ENCODE data around the gene APH1B. TPM values are rescaled to one million over a fixed set of nuclear protein-coding genes. Genes with fewer than 3 reads are reported as not detected.
"Not testable (repeated sequence)": the region's sequence is repeated elsewhere in the genome, so short reads cannot be mapped to it uniquely, and the experiment has no call there.

The APH1B gene
- total RNA-seq, 2 experiments from 2014 or later: 9.3 to 9.4 TPM

DNA sequence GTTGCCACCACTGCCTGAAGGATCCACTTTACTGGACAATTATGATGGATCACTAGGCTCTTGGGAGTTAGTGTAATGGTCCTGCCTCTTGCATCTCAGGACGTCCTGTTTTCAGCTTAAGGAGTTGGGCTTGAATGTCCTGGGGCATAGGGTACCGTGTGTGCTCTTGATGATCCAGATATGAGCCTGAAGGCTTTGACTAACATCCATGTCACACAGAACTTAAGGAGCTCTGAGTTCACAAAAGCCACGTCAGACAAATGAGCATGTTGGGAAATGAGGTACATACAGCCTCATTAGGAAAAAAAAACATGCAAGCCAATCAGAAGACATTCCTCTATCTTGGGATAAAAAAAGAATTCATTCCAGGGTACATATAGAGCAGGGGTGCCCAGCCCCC lies 63.5 kb downstream of the APH1B start:
- no peak for DNase-seq
- Mint-ChIP-seq H3K27me3 (no peaks in the 10 kb centered on the region), H3K36me3 (no peaks in the 10 kb centered on the region), H3K9me3 (no peaks in the 10 kb centered on the region), H3K27ac (no peak overlapping the region), H3K4me1 (peaks cover 2% of the 10 kb centered on the region), H3K4me3 (no peak overlapping the region)

DNA sequence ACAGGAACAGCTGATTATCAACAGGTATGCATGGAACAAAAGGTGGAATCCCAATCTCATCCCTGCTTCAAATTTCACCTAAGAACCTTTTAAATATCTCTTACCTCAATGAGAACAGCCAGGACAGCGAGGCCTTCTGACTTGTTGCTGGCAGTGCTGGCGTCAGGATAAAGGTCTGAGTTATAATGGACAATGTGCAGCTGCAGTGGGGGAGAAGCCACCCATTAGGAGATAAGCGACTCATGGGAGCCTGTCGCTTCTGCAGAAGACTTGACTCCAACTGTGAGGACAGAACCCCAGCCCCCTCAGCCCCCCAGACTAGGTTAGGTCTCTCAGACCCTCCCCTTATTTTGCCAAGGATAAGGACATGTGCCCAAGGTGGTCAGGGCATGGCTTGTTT lies 64.5 kb downstream of the APH1B start:
- no peak for DNase-seq
- Mint-ChIP-seq H3K9me3 (no peaks in the 10 kb centered on the region), H3K4me1 (peaks cover 2% of the 10 kb centered on the region), H3K27me3 (no peaks in the 10 kb centered on the region), H3K27ac (no peak overlapping the region), H3K4me3 (no peak overlapping the region), H3K36me3 (no peaks in the 10 kb centered on the region)

DNA sequence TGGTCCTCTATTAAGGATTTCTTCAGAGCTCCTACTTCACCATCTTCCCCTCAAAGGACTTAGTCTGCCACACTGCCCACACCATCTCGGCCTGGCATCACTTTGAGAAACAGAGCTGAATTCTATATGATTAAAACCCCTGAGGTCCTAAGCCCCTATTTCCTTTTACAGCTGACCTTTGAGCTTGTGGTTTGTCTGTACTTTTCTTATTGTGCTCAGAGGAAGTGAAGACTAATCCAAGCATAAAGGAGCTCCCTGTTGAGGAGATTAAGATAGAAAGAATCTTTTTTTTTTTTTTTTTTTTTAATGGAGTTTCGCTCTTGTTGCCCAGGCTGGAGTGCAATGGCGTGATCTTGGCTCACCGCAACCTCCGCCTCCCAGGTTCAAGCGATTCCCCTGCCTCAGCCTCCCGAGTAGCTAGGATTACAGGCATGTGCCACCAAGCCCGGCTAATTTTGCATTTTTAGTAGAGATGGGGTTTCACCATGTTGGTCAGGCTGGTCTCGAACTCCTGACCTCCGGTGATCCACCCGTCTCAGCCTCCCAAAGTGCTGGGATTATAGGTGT lies 65.7 kb downstream of the APH1B start:
- not testable (repeated sequence) for H3K27me3 Mint-ChIP-seq, H3K4me3 Mint-ChIP-seq, H3K9me3 Mint-ChIP-seq, H3K4me1 Mint-ChIP-seq, H3K36me3 Mint-ChIP-seq, DNase-seq, H3K27ac Mint-ChIP-seq

DNA sequence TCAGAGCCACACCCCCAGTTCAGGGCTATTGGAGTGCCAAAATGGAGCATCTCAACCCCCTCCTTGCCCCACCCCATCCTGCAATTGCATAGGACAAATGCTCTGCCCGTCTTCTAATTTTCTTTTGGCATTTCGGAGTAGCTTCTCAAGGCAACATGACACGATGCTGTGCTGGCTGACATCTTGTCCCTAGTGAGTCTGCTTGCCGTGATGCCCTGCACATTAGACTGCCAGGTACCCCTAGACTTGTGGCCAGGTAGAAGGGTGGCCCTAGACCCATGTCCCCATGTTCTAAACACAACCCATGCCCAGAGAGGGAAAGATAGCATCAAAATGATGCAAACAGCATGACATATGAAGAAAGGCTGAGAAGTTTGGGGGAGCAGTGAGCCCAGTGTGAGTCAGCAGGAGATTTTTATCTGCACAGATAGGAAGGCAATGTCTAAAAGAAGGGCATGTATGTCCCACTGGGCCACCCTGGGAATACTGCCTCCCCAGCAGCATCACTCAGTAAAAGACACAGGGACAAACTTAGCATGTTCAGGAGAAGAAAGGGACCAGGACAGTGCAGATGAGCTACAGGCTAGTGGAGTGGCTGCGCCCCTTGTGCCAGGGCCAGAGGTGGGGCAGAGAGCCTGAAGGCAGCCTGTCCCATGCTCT lies 67.5 kb downstream of the APH1B start:
- H3K27ac Mint-ChIP-seq: no peak overlapping the region
- H3K36me3 Mint-ChIP-seq: no peaks in the 10 kb centered on the region
- DNase-seq: no peak
- H3K9me3 Mint-ChIP-seq: no peaks in the 10 kb centered on the region
- no peak overlapping the region for H3K4me3 Mint-ChIP-seq
- H3K4me1 Mint-ChIP-seq: peaks cover 2% of the 10 kb centered on the region
- H3K27me3 Mint-ChIP-seq: no peaks in the 10 kb centered on the region

DNA sequence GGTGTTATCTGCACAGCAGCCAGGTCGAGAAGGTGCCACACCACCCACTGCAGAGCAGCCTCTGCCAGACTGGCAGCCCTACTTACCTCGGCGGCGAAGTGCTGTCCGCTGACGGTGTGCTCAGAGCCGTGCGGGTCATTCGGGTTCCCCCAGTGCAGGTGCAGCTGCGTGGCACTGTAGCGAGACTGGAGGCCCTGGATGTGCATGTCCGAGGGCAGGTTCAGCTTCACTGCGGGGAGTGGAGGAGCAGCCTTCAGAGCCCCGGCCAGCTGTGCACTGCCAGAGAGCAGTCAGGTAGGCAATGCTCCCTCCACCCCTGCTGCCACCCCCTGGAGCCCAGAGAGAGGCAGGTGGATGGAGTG lies 68.0 kb downstream of the APH1B start:
- H3K36me3 Mint-ChIP-seq: no peaks in the 10 kb centered on the region
- no peak for DNase-seq
- no peak overlapping the region for H3K4me3 Mint-ChIP-seq
- no peaks in the 10 kb centered on the region for H3K27me3 Mint-ChIP-seq
- H3K27ac Mint-ChIP-seq: no peak overlapping the region
- H3K9me3 Mint-ChIP-seq: no peaks in the 10 kb centered on the region
- peaks cover 2% of the 10 kb centered on the region for H3K4me1 Mint-ChIP-seq

DNA sequence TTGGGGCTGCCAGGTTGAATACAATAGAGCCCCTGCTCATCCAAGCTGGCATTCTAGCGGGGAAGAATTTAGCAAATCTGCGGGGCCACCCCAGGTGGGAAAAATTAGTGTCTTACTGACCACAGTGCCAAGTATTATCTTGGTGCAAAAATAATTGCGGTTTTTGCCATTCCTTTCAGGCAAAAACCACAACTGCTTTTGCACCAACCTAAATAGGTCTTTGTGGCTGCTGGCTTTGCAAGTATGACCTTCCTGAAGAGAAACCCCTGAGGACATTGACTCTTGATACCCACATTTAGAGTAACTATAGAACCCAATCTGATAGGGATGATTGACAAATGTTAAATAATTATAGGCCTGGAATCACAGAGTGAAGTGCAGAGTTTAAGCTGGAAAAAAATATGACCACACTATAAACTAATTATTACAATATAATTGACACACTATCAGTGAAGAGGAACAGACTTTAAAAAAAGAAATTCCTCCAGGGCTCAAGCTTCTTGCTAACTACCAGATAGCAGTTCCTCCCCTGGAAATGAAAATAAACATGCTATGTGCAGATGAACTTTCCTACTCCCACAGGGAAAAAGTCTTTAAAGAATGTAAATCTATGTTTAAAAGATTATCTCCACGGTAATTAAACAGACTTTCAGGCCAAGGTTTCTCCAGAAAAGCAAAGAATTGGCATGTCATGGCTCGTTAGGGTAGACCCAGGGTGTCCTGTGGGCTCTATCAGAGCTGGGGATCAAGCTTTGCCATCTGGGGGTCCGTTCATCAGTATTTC lies 69.9 kb downstream of the APH1B start:
- Mint-ChIP-seq H3K9me3 (no peaks in the 10 kb centered on the region), H3K4me1 (peaks cover 2% of the 10 kb centered on the region), H3K27ac (no peak overlapping the region), H3K27me3 (no peaks in the 10 kb centered on the region), H3K4me3 (no peak overlapping the region), H3K36me3 (no peaks in the 10 kb centered on the region)
- DNase-seq: no peak

DNA sequence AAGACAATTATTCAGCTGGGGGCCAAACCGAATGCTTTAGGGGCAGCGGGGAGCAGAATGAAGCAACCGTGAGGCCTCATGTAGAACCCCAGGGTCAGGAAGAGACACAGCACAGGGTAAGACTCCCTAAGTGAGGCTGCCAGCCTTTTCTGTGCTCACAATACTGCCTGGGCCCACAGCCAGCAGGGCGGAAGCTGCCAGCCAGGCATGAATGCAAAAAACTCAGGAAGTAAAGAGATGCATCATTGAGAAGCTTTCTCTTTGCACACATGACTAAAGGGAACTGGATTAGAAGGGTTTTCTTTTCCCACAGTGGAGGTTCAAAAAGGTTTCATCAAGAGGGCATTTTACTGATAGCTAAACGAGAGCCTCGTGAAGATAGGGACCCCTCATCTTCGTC lies 71.0 kb downstream of the APH1B start:
- Mint-ChIP-seq H3K36me3 (no peaks in the 10 kb centered on the region), H3K27me3 (no peaks in the 10 kb centered on the region), H3K9me3 (no peaks in the 10 kb centered on the region), H3K4me1 (no peaks in the 10 kb centered on the region), H3K27ac (no peak overlapping the region), H3K4me3 (no peak overlapping the region)
- DNase-seq: no peak

DNA sequence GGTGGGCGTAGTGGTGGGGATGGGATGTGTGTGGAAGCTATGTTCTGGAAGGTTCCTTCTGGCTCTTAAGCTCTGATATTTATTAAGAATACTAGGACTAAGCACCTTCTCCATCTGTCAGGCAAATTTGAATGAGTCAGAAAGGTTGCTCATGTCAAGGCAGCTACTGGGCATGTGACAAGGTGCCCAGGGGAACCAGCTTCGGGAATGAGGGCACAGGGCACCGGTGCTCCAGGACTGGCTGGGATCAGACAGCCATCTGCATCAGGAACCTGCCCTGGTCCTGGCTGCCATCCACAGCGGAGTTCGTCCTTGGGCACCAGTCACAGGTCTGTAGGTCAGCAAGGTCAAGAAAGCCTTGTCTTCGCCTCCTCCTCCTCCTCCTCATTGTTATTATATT lies 71.8 kb downstream of the APH1B start:
- DNase-seq: no peak
- Mint-ChIP-seq H3K4me3 (no peak overlapping the region), H3K27ac (no peak overlapping the region), H3K36me3 (no peaks in the 10 kb centered on the region), H3K9me3 (no peaks in the 10 kb centered on the region), H3K4me1 (no peaks in the 10 kb centered on the region), H3K27me3 (no peaks in the 10 kb centered on the region)

DNA sequence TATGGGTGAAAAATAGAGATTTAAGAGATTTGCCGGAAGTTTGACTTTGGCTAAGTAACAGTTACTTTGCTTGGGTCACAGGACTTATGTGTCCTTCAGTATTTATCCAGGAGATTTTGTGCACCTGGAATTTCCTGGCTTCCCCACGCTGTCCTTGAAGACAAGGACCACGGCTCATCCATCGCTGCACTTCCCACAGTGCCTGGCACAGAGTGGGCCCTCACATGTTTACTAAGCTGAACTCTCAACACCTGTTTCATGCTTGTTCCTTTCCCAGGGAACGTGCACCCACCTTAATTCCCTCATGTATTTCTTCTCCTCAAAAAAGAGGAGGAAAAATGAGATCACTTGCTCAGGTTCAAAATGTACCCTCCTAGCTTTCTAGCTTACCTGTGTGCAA lies 72.2 kb downstream of the APH1B start:
- Mint-ChIP-seq H3K4me1 (no peaks in the 10 kb centered on the region), H3K36me3 (no peaks in the 10 kb centered on the region), H3K27ac (no peak overlapping the region), H3K4me3 (no peak overlapping the region), H3K27me3 (no peaks in the 10 kb centered on the region), H3K9me3 (no peaks in the 10 kb centered on the region)
- DNase-seq: no peak

DNA sequence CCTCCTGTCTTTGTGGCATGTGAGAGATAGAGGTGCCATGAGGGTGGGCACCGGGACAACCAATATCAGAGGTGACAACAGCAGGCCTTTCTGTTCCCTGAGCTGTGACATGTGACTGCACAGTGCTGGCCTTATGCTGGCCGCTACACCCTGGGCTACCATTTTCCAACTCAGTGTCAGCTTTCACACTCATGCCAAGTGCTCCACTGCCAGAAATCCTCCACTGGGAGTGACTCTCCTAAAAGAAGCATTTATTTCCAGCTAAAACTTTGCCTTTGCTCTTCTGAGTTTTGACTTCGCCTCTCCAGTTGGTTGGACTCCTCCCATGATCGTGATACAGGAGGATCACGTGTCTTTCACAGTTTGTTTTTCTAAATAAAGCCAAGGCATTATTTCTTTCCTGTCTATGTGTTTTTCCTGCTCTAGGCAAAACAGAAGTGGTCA lies 72.8 kb downstream of the APH1B start:
- H3K9me3 Mint-ChIP-seq: no peaks in the 10 kb centered on the region
- no peak overlapping the region for H3K27ac Mint-ChIP-seq
- DNase-seq: no peak
- H3K4me3 Mint-ChIP-seq: no peak overlapping the region
- H3K27me3 Mint-ChIP-seq: no peaks in the 10 kb centered on the region
- H3K4me1 Mint-ChIP-seq: no peaks in the 10 kb centered on the region
- no peaks in the 10 kb centered on the region for H3K36me3 Mint-ChIP-seq

DNA sequence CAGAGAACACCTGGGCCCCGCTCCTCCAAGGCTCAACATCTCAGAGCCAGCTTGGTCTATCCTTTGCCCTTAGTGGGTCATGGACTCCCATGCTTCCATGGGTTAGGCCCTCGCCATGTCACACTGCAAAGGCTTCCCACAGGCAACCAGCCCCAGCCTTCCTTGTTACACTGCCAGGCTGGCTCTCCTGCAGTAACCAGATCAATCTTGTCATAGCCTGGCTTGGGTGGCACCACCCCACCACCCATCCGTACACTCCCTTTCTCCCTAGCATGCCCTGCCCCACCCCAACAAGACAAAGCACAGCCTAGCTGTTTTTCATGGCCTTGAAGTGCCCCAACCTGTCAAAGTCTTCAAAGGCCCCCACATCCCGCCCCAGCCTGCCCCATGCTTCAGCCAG lies 73.8 kb downstream of the APH1B start:
- no peak for DNase-seq
- Mint-ChIP-seq H3K27me3 (no peaks in the 10 kb centered on the region), H3K27ac (no peak overlapping the region)

DNA sequence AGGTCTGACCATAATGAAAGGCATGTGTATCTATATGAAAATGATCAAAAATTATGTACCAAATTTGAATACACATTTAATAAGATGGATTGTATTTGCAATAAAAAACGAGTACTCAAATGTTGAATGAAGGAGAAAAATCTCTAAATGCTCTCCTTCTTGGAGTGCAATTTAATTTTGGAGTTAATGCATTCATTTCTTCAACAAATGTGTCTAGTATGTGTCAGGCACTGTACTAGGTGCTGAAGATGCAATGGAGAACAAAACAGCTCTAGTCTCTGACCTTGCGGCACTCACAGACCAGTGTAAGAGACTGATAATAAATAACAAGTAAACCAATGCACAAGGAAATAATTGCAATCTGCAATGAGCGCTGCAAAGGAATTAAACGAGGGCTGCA lies 75.4 kb downstream of the APH1B start:
- no peaks in the 10 kb centered on the region for H3K36me3 Mint-ChIP-seq
- no peaks in the 10 kb centered on the region for H3K27me3 Mint-ChIP-seq
- H3K27ac Mint-ChIP-seq: no peak overlapping the region
- DNase-seq: no peak
- H3K4me3 Mint-ChIP-seq: no peak overlapping the region
- no peaks in the 10 kb centered on the region for H3K4me1 Mint-ChIP-seq
- no peaks in the 10 kb centered on the region for H3K9me3 Mint-ChIP-seq

More for the DNA sequence above, 73.8 kb downstream of the APH1B start:
- Mint-ChIP-seq H3K36me3 (no peaks in the 10 kb centered on the region), H3K4me1 (no peaks in the 10 kb centered on the region), H3K9me3 (no peaks in the 10 kb centered on the region), H3K4me3 (no peak overlapping the region)

DNA sequence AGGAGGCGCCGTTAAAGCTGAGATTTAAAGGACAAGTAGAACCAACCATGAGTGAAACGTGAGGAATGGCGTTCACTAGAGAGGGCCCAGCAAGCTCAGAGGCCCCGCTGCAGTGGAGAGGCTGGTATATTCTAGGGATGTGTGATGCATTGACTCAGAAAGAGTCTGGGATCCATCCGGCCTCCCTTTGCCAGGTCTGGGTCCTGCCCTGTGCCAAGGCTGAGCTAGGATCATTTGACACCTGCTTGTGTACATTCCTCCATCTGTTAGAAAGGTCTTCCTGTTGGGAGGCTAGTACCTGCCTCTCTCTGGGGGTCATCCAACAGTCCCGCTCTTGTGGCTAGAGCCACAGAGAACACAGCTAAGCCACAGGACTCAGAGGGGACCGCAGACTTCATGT lies 75.9 kb downstream of the APH1B start:
- Mint-ChIP-seq H3K27me3 (no peaks in the 10 kb centered on the region), H3K4me3 (no peak overlapping the region), H3K36me3 (no peaks in the 10 kb centered on the region), H3K4me1 (no peaks in the 10 kb centered on the region), H3K27ac (no peak overlapping the region), H3K9me3 (no peaks in the 10 kb centered on the region)
- no peak for DNase-seq

DNA sequence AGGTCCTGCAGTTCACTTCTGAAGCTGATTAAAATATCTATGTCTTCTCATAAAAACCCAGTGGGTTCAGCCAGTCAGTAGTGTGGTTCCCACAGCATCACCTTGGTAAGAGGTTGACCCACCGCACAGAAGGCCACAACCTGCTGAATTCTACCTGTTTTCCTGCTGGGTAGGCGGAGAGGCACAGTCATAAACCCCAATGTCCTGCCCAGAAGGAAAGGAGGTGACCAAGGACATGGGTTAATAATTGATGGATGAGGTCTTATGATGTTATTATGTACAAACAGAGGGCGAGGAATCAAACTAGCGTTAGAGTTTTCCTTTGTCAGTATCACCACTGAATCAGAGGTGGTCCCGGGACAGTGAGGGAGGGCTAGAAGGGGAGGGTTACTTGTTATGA lies 76.5 kb downstream of the APH1B start:
- H3K4me1 Mint-ChIP-seq: no peaks in the 10 kb centered on the region
- no peak for DNase-seq
- H3K27ac Mint-ChIP-seq: no peak overlapping the region
- no peaks in the 10 kb centered on the region for H3K36me3 Mint-ChIP-seq
- H3K4me3 Mint-ChIP-seq: no peak overlapping the region
- no peaks in the 10 kb centered on the region for H3K27me3 Mint-ChIP-seq
- no peaks in the 10 kb centered on the region for H3K9me3 Mint-ChIP-seq

DNA sequence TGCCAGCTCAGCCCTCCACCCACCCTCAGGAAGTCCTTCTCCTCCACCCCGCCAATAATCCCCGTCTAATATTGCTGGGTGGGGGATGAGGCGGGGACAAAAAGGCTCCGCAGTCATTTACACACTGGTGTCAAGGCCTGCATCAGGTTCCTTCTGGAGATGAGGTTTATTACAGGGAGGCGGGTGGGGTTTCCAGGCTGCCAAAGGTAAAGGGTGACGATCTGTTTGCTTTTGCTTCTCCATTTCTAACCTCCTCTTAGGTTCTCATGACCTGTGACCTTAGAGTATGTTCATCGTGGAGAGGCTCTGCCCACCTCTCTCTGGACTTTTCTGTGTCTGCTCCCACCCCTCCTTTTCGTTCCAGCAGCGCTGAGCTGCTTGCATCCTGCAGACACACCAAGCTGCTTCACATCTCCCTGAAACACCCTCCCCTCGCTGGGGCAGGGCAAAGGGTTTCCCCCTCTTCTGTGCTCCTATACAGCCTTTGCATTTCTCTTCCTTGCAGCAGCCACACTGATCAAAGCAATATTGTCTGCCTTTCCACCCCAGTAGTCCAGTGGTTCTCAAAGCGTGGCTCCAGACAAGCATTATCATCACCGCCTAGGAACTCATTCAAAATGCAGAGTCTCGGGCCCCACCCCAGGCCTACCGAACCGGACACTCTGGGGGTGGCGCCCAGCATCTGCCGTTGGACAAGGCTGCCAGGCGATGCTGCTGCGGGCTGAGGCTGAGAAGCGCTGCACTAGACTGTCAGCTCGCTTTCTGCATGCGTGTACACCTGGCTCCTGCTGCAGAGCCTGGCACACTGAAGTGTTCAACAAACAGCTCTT lies 77.6 kb downstream of the APH1B start:
- no peak for DNase-seq
- H3K27me3 Mint-ChIP-seq: no peaks in the 10 kb centered on the region
- no peak overlapping the region for H3K4me3 Mint-ChIP-seq
- H3K9me3 Mint-ChIP-seq: no peaks in the 10 kb centered on the region
- no peaks in the 10 kb centered on the region for H3K4me1 Mint-ChIP-seq
- no peaks in the 10 kb centered on the region for H3K36me3 Mint-ChIP-seq
- H3K27ac Mint-ChIP-seq: no peak overlapping the region
